ENCODE data around the gene ZNF555.
"Not testable (repeated sequence)": the region's sequence is repeated elsewhere in the genome, so short reads cannot be mapped to it uniquely, and the experiment has no call there.

The ZNF555 gene

DNA sequence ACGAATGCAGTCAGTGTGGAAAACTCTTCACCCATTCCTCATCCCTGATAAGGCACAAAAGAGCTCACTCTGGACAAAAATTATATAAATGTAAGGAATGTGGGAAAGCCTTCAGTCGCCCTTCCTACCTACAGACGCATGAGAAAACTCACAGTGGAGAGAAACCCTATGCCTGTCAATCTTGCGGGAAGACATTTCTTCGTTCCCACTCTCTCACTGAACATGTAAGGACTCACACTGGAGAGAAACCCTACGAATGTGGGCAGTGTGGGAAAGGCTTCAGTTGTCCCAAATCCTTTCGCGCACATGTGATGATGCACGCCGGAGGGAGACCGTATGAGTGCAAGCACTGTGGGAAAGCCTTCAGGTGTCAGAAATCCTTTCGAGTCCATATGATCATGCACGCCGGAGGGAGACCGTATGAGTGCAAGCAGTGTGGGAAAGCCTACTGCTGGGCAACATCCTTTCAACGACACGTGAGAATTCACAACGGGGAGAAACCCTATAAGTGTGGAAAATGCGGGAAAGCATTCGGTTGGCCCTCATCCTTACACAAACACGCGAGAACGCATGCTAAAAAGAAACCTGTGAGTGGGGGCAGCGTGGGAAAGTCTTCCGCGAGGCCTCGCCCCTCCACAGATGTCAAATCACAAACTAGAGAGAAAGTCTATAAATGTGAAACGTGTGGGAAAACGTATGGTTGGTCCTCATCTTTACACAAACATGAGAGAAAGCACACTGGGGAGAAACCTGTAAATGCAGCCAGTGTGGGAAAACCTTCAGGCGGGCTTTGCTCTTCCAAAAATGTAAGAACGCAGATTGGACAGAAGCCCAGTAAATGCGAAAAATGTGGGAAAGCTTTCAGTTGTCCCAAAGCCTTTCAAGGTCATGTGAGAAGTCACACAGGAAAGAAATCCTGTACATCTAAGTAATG is 36.4 kb downstream of the ZNF555 start:
- DNase-seq (ENCODE audit: extremely low spot score): no peak
- POLR2A ChIA-PET: no interaction called here
- CTCF ChIA-PET: no interaction called here
- TF ChIP-seq FOXK2 (IDR thresholded peaks at IDR 0.05) (no peak), ELF4 (IDR thresholded peaks at IDR 0.05) (no peak), BHLHE40 (IDR thresholded peaks at IDR 0.05; ENCODE audit: borderline replicate concordance) (no peak), CTBP1 (IDR thresholded peaks at IDR 0.05; ENCODE audit: borderline replicate concordance) (no peak), SUZ12 (IDR thresholded peaks at IDR 0.05) (no peak), ARNT (IDR thresholded peaks at IDR 0.05) (no peak), HDGF (IDR thresholded peaks at IDR 0.05; ENCODE audit: borderline replicate concordance) (no peak)

- DNase-seq (ENCODE audit: extremely low spot score): no peak
- ChIA-PET POLR2A (no interaction called here), CTCF (no interaction called here)
- no peak for TF ChIP-seq FOXM1 (IDR thresholded peaks at IDR 0.05; ENCODE audit: borderline replicate concordance)
- TF ChIP-seq L3MBTL2 (conservative IDR thresholded peaks at IDR 0.05): no peak
- no peak for TF ChIP-seq HDGF (IDR thresholded peaks at IDR 0.05; ENCODE audit: borderline replicate concordance)
- no peak for TF ChIP-seq ELF4 (IDR thresholded peaks at IDR 0.05)
- no peak for TF ChIP-seq ZNF384 (IDR thresholded peaks at IDR 0.05)
- no peak for TF ChIP-seq FOXA1 (IDR thresholded peaks at IDR 0.05)
- no peak for TF ChIP-seq ARNT (IDR thresholded peaks at IDR 0.05)
- no peak for TF ChIP-seq TARDBP (IDR thresholded peaks at IDR 0.05)
- no peak for TF ChIP-seq PKNOX1 (IDR thresholded peaks at IDR 0.05)
- TF ChIP-seq BHLHE40 (IDR thresholded peaks at IDR 0.05; ENCODE audit: borderline replicate concordance): no peak
Measured at GRCh38 chr19:2883686-2884439, 42.6 kb downstream of the ZNF555 start.

- DNase-seq (ENCODE audit: extremely low spot score): no peak
- TF ChIP-seq PKNOX1 (IDR thresholded peaks at IDR 0.05) (no peak), HDGF (IDR thresholded peaks at IDR 0.05; ENCODE audit: borderline replicate concordance) (no peak), TARDBP (IDR thresholded peaks at IDR 0.05) (no peak), FOXK2 (IDR thresholded peaks at IDR 0.05) (no peak), SP1 (IDR thresholded peaks at IDR 0.05) (no peak), BHLHE40 (IDR thresholded peaks at IDR 0.05; ENCODE audit: borderline replicate concordance) (no peak), SUZ12 (IDR thresholded peaks at IDR 0.05) (no peak), NFRKB (IDR thresholded peaks at IDR 0.05) (no peak), L3MBTL2 (conservative IDR thresholded peaks at IDR 0.05) (no peak), CTBP1 (IDR thresholded peaks at IDR 0.05; ENCODE audit: borderline replicate concordance) (no peak), ARNT (IDR thresholded peaks at IDR 0.05) (no peak), ZNF384 (IDR thresholded peaks at IDR 0.05) (no peak), ELF4 (IDR thresholded peaks at IDR 0.05) (no peak), LEF1 (IDR thresholded peaks at IDR 0.05; ENCODE audit: borderline replicate concordance) (no peak), FOXA1 (IDR thresholded peaks at IDR 0.05) (no peak), FOXM1 (IDR thresholded peaks at IDR 0.05; ENCODE audit: borderline replicate concordance) (no peak)
- ChIA-PET POLR2A (no interaction called here), CTCF (interaction anchor here (2.1 kb wide), 1 partner anchor 218 kb away, joined by 5 read pairs; no protein-coding TSS in a partner anchor)
Measured at GRCh38 chr19:2885736-2886135, 44.5 kb downstream of the ZNF555 start.

DNA sequence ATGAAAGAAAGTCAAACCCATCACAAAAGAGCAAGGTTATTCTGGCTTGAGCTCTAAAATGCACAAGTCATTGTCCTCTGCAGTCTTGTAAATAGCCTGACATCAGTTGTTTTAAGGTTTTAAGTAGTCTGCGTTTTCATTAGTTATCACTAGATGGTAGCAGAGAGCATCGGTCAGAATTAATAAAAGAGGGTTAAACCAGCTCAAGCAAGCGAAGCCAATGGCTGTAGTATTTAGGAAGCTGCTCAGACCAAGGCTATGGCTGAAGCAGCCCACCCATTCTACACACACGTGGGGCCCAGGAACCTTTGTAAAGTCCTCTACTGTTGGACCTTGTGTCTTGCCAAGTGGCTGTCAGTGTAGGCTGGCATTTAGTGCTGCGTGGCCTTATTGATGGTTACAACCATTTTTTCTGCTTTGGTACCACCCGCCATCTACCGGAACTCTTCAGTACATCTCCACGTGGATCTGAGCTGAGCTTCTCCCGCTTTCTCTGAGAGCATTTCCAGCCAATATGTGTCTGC is 46.2 kb downstream of the ZNF555 start:
- CTCF ChIA-PET: interaction anchor here (0.6 to 2.1 kb wide), 8 partner anchors 13 to 216 kb away, joined by 3 to 6 read pairs (median 4); partner anchors contain the start of genes ZNF555 and ZNF57
- TF ChIP-seq L3MBTL2 (conservative IDR thresholded peaks at IDR 0.05) (peak; percentile 71), ELF4 (IDR thresholded peaks at IDR 0.05) (no peak)
- POLR2A ChIA-PET: no interaction called here
- DNase-seq (ENCODE audit: extremely low spot score): peak; percentile 45

DNA sequence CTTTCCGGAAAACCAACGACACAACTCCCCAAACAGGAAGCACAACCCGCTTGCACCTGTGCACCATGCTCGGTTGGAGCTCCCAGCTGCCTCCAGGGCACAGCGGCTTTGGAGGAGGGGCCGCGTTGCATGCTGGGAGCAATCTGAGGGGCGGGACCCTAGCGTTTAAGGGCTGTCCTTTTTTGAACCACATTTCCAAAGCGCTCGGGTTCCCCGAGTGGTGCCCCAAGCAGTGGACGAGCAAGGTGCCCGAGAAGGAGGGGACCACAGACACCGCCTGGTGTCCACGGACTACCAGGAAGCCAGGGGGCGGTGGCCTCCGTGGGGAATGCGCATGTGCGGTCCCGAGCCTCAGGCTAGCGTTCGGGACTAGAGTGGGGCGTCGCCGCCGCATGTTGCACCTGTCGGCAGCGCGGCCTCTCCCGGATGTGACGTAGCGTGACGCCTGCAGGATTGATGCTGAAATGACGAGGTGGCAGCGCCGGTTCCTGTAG is 47.5 kb downstream of the ZNF555 start:
- no peak for DNase-seq (ENCODE audit: extremely low spot score)
- ChIA-PET POLR2A (no interaction called here), CTCF (no interaction called here)
- TF ChIP-seq SUZ12 (IDR thresholded peaks at IDR 0.05): no peak
- TF ChIP-seq PKNOX1 (IDR thresholded peaks at IDR 0.05): no peak
- TF ChIP-seq CTBP1 (IDR thresholded peaks at IDR 0.05; ENCODE audit: borderline replicate concordance): no peak
- TF ChIP-seq FOXA1 (IDR thresholded peaks at IDR 0.05): no peak

- CTCF ChIA-PET; DNase-seq (ENCODE audit: extremely low spot score); POLR2A ChIA-PET: not testable (repeated sequence)
Measured at GRCh38 chr19:2890531-2890930, 49.3 kb downstream of the ZNF555 start.

Measured in HEK293T (cell line).